A673 (cell line): ENCODE data around the gene JARID2. TPM values are rescaled to one million over a fixed set of nuclear protein-coding genes. Genes with fewer than 3 reads are reported as not detected.

ENCODE experiments used
- BruUV-seq: library from RNA; stranded (reverse); fragments of 400-500 nt; replicated peaks from 2 replicates; lab custom pipeline; 2021; lab: Mats Ljungman, UMichigan
- CTCF ChIA-PET: fragments of 300-600 bp; sonication (Branson Sonifier 250); formaldehyde crosslinking; loops from one replicate; lab custom pipeline; 2022; ENCODE audit warnings: antibody characterized with exemption; lab: Charles Lee
- POLR2A ChIA-PET: fragments of 300-600 bp; sonication (Branson Sonifier 250); formaldehyde crosslinking; loops from one replicate; lab custom pipeline; 2022; ENCODE audit warnings: antibody characterized with exemption; ENCODE audit not compliant: low non-redundant PET; lab: Charles Lee
- DNase-seq: peaks from one replicate; pipeline ENCODE4 v3.0.0-alpha.2; 2015; ENCODE audit warnings: low spot score
- H3K27ac ChIP-seq: fragments of 200-600 bp; sonication (generic); 2 replicates; pipeline ENCODE4 v1.5.1; 2016; ENCODE audit warnings: mixed run types, low read depth, mild to moderate bottlenecking, mixed read lengths, antibody characterized with exemption, low read length; ENCODE audit not compliant: poor library complexity, severe bottlenecking
- H3K27me3 ChIP-seq: fragments of 200-600 bp; sonication (generic); replicated peaks from 2 replicates; pipeline ENCODE4 v1.6.1; 2017; ENCODE audit warnings: mixed run types, low read depth, mild to moderate bottlenecking, mixed read lengths, antibody characterized with exemption, low read length; ENCODE audit not compliant: insufficient read depth, poor library complexity
- H3K36me3 ChIP-seq: fragments of 200-600 bp; sonication (generic); 2 replicates; pipeline ENCODE4 v1.6.1; 2016; ENCODE audit warnings: mixed run types, mild to moderate bottlenecking, mixed read lengths, antibody characterized with exemption, low read length; ENCODE audit not compliant: insufficient read depth, poor library complexity, severe bottlenecking
- H3K4me1 ChIP-seq: fragments of 200-600 bp; sonication (generic); 2 replicates; pipeline ENCODE4 v1.6.1; 2017; ENCODE audit warnings: mixed run types, mild to moderate bottlenecking, mixed read lengths, antibody characterized with exemption, low read length; ENCODE audit not compliant: insufficient read depth, poor library complexity, severe bottlenecking
- H3K4me3 ChIP-seq: fragments of 200-600 bp; sonication (generic); 2 replicates; pipeline ENCODE4 v1.5.1; 2016; ENCODE audit warnings: low read depth, mixed run types, mild to moderate bottlenecking, mixed read lengths, low read length; ENCODE audit not compliant: poor library complexity, severe bottlenecking
- H3K9me3 ChIP-seq: fragments of 200-600 bp; sonication (generic); 2 replicates; pipeline ENCODE4 v1.6.1; 2016; ENCODE audit warnings: mixed run types, low read depth, mild to moderate bottlenecking, mixed read lengths, antibody characterized with exemption, low read length; ENCODE audit not compliant: poor library complexity, severe bottlenecking
- EZH2 ChIP-seq: fragments of 200-600 bp; sonication (generic); IDR thresholded peaks from 2 replicates; pipeline ENCODE4 v1.6.1; 2017; ENCODE audit warnings: borderline replicate concordance, low read depth, mild to moderate bottlenecking, mixed read lengths, antibody characterized with exemption, low read length; ENCODE audit not compliant: poor library complexity, severe bottlenecking
- intact Hi-C: fragments of 100-400 bp; cut with micrococcal nuclease; formaldehyde crosslinking; loops from one replicate; pipeline ENCODE4 v1.10.0; 2022; ENCODE audit not compliant: unreplicated experiment
- total RNA-seq: library from RNA; stranded (reverse); gene quantifications from 2 replicates; pipeline ENCODE4 v1.2.3, GENCODE V29; 2021
- TF ChIP-seq, protein P1 (sequence below): fragments of 300-800, 200-600 bp; sonication (generic); conservative IDR thresholded peaks from 2 replicates; pipeline ENCODE4 v1.5.1; 2017; ENCODE audit warnings: low read depth, mild to moderate bottlenecking, antibody characterized with exemption, low read length, moderate library complexity, mixed read lengths

The JARID2 gene
- total RNA-seq, 1 experiment from 2014 or later, result 29.4 TPM

GRCh38 chr6:15368873-15369272, 123.0 kb downstream of the JARID2 start:
- no TSS peak for BruUV-seq
- DNase-seq, result no peak
- no peak for TF ChIP-seq EZH2
- TF ChIP-seq, protein P1, sequence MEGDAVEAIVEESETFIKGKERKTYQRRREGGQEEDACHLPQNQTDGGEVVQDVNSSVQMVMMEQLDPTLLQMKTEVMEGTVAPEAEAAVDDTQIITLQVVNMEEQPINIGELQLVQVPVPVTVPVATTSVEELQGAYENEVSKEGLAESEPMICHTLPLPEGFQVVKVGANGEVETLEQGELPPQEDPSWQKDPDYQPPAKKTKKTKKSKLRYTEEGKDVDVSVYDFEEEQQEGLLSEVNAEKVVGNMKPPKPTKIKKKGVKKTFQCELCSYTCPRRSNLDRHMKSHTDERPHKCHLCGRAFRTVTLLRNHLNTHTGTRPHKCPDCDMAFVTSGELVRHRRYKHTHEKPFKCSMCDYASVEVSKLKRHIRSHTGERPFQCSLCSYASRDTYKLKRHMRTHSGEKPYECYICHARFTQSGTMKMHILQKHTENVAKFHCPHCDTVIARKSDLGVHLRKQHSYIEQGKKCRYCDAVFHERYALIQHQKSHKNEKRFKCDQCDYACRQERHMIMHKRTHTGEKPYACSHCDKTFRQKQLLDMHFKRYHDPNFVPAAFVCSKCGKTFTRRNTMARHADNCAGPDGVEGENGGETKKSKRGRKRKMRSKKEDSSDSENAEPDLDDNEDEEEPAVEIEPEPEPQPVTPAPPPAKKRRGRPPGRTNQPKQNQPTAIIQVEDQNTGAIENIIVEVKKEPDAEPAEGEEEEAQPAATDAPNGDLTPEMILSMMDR, result no peak
- Histone ChIP-seq H3K4me3 (no peak overlapping the region), H3K27me3 (no peaks in the 10 kb centered on the region), H3K9me3 (no peaks in the 10 kb centered on the region), H3K36me3 (no peaks in the 10 kb centered on the region), H3K27ac (no peak overlapping the region), H3K4me1 (peaks cover 69% of the 10 kb centered on the region)
- POLR2A ChIA-PET, result no interaction called here
- intact Hi-C loops, result no loop called here
- CTCF ChIA-PET, result no interaction called here

- H3K27me3 ChIP-seq, result no peaks in the 10 kb centered on the region
- DNase-seq, result peak; percentile 81
- no peak overlapping the region for H3K27ac ChIP-seq
- BruUV-seq, result no TSS peak
- ChIA-PET POLR2A (no interaction called here), CTCF (interaction anchor here (0.6 to 0.7 kb wide), 2 partner anchors 11 to 73 kb away, joined by 3 to 6 read pairs; no protein-coding TSS in a partner anchor)
- H3K4me1 ChIP-seq, result peaks cover 60% of the 10 kb centered on the region
- H3K9me3 ChIP-seq, result no peaks in the 10 kb centered on the region
- intact Hi-C loops, result no loop called here
- no peaks in the 10 kb centered on the region for H3K36me3 ChIP-seq
- no peak overlapping the region for H3K4me3 ChIP-seq
- no peak for TF ChIP-seq EZH2
- TF ChIP-seq, protein P1, result no peak
Measured at GRCh38 chr6:15369838-15370237, 124.0 kb downstream of the JARID2 start.

GRCh38 chr6:15370733-15371671, 125.1 kb downstream of the JARID2 start:
- POLR2A ChIA-PET, result interaction anchor here (0.5 to 0.6 kb wide), 3 partner anchors 28 to 99 kb away, joined by 3 to 10 read pairs (median 3); no protein-coding TSS in a partner anchor
- no peak for DNase-seq

More at GRCh38 chr6:15370733-15371671, 125.1 kb downstream of the JARID2 start:
- H3K9me3 ChIP-seq, result no peaks in the 10 kb centered on the region
- no peak for TF ChIP-seq EZH2
- TF ChIP-seq, protein P1, result no peak
- no peaks in the 10 kb centered on the region for H3K27me3 ChIP-seq
- H3K27ac ChIP-seq, result no peak overlapping the region
- no TSS peak for BruUV-seq
- H3K36me3 ChIP-seq, result no peaks in the 10 kb centered on the region
- intact Hi-C loops, result no loop called here
- no peak overlapping the region for H3K4me3 ChIP-seq
- CTCF ChIA-PET, result no interaction called here
- peaks cover 50% of the 10 kb centered on the region for H3K4me1 ChIP-seq
